H9 (cell line): Measurements from ENCODE around the gene IRF6. TPM values are rescaled to one million over a fixed set of nuclear protein-coding genes. Genes with fewer than 3 reads are reported as not detected.

Experiments
- DNase-seq: peaks from one replicate; pipeline ENCODE4 v3.0.0-alpha.2; 2017
- H2AFZ ChIP-seq: one replicate; pipeline ENCODE4 v1.6.1; 2013; ENCODE audit warnings: mild to moderate bottlenecking, low read length, control low read depth, moderate library complexity
- H2AK5ac ChIP-seq: 2 replicates; pipeline ENCODE4 v1.6.1; 2013; ENCODE audit warnings: low read length, control low read depth, mixed read lengths; ENCODE audit not compliant: insufficient read length
- H2BK120ac ChIP-seq: one replicate; pipeline ENCODE4 v1.6.1; 2013; ENCODE audit warnings: low read depth, mild to moderate bottlenecking, low read length, control low read depth, inconsistent platforms; ENCODE audit not compliant: poor library complexity, severe bottlenecking
- H2BK12ac ChIP-seq: 2 replicates; pipeline ENCODE4 v1.6.1; 2013; ENCODE audit warnings: low read length, control low read depth, mixed read lengths, low read depth; ENCODE audit not compliant: insufficient read length
- H2BK15ac ChIP-seq: 2 replicates; pipeline ENCODE4 v1.6.1; 2013; ENCODE audit warnings: low read depth, low read length, control low read depth
- H2BK20ac ChIP-seq: one replicate; pipeline ENCODE4 v1.6.1; 2013; ENCODE audit warnings: low read depth, mild to moderate bottlenecking, low read length, control low read depth, inconsistent platforms; ENCODE audit not compliant: poor library complexity, severe bottlenecking
- H2BK5ac ChIP-seq: 2 replicates; pipeline ENCODE4 v1.6.1; 2013; ENCODE audit warnings: low read length, control low read depth, mixed read lengths; ENCODE audit not compliant: insufficient read length
- H3K14ac ChIP-seq: 2 replicates; pipeline ENCODE4 v1.6.1; 2013; ENCODE audit warnings: low read length, control low read depth; ENCODE audit not compliant: insufficient read depth
- H3K18ac ChIP-seq: 2 replicates; pipeline ENCODE4 v1.6.1; 2013; ENCODE audit warnings: low read depth, mild to moderate bottlenecking, mixed read lengths, low read length, control low read depth; ENCODE audit not compliant: insufficient read length
- H3K23ac ChIP-seq: 2 replicates; pipeline ENCODE4 v1.6.1; 2013; ENCODE audit warnings: low read length, control low read depth, mixed read lengths, low read depth; ENCODE audit not compliant: insufficient read length
- H3K23me2 ChIP-seq: 2 replicates; pipeline ENCODE4 v1.6.1; 2013; ENCODE audit warnings: low read depth, mild to moderate bottlenecking, mixed read lengths, low read length, control low read depth; ENCODE audit not compliant: insufficient read length, poor library complexity, severe bottlenecking
- H3K27ac ChIP-seq: 2 replicates; pipeline ENCODE4 v1.5.1; 2013; ENCODE audit warnings: low read length, control low read depth, mixed read lengths, low read depth; ENCODE audit not compliant: insufficient read length
- H3K27me3 ChIP-seq: 2 replicates; pipeline ENCODE4 v1.6.1; 2013; ENCODE audit warnings: low read length, control low read depth, inconsistent platforms; ENCODE audit not compliant: insufficient read depth
- H3K4ac ChIP-seq: 2 replicates; pipeline ENCODE4 v1.6.1; 2013; ENCODE audit warnings: low read depth, mild to moderate bottlenecking, control low read depth, inconsistent platforms, low read length, moderate library complexity
- H3K4me1 ChIP-seq: 2 replicates; pipeline ENCODE4 v1.6.1; 2013; ENCODE audit warnings: low read length, control low read depth, inconsistent platforms; ENCODE audit not compliant: insufficient read depth
- H3K4me2 ChIP-seq: 2 replicates; pipeline ENCODE4 v1.6.1; 2013; ENCODE audit warnings: low read length, control low read depth, mixed read lengths; ENCODE audit not compliant: insufficient read length, insufficient read depth
- H3K56ac ChIP-seq: 2 replicates; pipeline ENCODE4 v1.6.1; 2013; ENCODE audit warnings: low read depth, mild to moderate bottlenecking, mixed read lengths, low read length, control low read depth; ENCODE audit not compliant: insufficient read length
- H3K79me1 ChIP-seq: 2 replicates; pipeline ENCODE4 v1.6.1; 2013; ENCODE audit warnings: low read depth, mild to moderate bottlenecking, moderate library complexity, low read length, control low read depth, inconsistent platforms; ENCODE audit not compliant: insufficient read depth, poor library complexity, severe bottlenecking
- H3K79me2 ChIP-seq: 2 replicates; pipeline ENCODE4 v1.6.1; 2013; ENCODE audit warnings: low read length, control low read depth, inconsistent platforms; ENCODE audit not compliant: insufficient read depth
- H3K9ac ChIP-seq: 2 replicates; pipeline ENCODE4 v1.6.1; 2013; ENCODE audit warnings: low read length, control low read depth, mixed read lengths; ENCODE audit not compliant: insufficient read length; ENCODE audit errors: extremely low read depth
- H3K9me3 ChIP-seq: one replicate; pipeline ENCODE4 v1.6.1; 2013; ENCODE audit warnings: low read depth, low read length, inconsistent platforms; ENCODE audit not compliant: control insufficient read depth
- H3T11ph ChIP-seq: one replicate; pipeline ENCODE4 v1.6.1; 2013; ENCODE audit warnings: mild to moderate bottlenecking, low read length, control low read depth, inconsistent platforms
- H4K20me1 ChIP-seq: one replicate; pipeline ENCODE4 v1.6.1; 2013; ENCODE audit not compliant: control insufficient read depth, insufficient read length, insufficient read depth
- H4K5ac ChIP-seq: 2 replicates; pipeline ENCODE4 v1.6.1; 2013; ENCODE audit warnings: low read depth, mild to moderate bottlenecking, mixed read lengths, low read length, control low read depth; ENCODE audit not compliant: insufficient read length
- H4K8ac ChIP-seq: replicated peaks from 2 replicates; pipeline ENCODE4 v1.6.1; 2013; ENCODE audit warnings: low read length, control low read depth, mixed read lengths, low read depth; ENCODE audit not compliant: insufficient read length
- H4K91ac ChIP-seq: 2 replicates; pipeline ENCODE4 v1.6.1; 2013; ENCODE audit warnings: low read depth, mild to moderate bottlenecking, moderate library complexity, mixed read lengths, low read length, control low read depth; ENCODE audit not compliant: insufficient read length
- H3K27ac Mint-ChIP-seq, 3 experiments: 2 replicates in 2 of 3; 3 replicates in 1 of 3; pipeline ENCODE4 v1.8.0; 2020 to 2021; ENCODE audit warnings: mixed read lengths in 3 of 3, mild to moderate bottlenecking in 1 of 3, moderate library complexity in 1 of 3
- H3K27me3 Mint-ChIP-seq: 2 replicates; pipeline ENCODE4 v1.8.0; 2021; ENCODE audit warnings: low read depth, mild to moderate bottlenecking, moderate library complexity, mixed read lengths
- H3K36me3 Mint-ChIP-seq, 3 experiments: 2 replicates in 2 of 3; 3 replicates in 1 of 3; pipeline ENCODE4 v1.8.0; 2020 to 2021; ENCODE audit warnings: low read depth in 3 of 3, mixed read lengths in 3 of 3; ENCODE audit not compliant: insufficient read depth in 1 of 3
- H3K4me1 Mint-ChIP-seq, 2 experiments: 2 replicates each; pipeline ENCODE4 v1.8.0; 2020; ENCODE audit warnings: mixed read lengths in 2 of 2
- H3K4me3 Mint-ChIP-seq, 2 experiments: 2 replicates in 1 of 2; 3 replicates in 1 of 2; pipeline ENCODE4 v1.8.0; 2020 to 2021; ENCODE audit warnings: mild to moderate bottlenecking in 2 of 2, mixed read lengths in 2 of 2, moderate library complexity in 1 of 2
- H3K9me3 Mint-ChIP-seq, 2 experiments: 2 replicates in 1 of 2; 3 replicates in 1 of 2; pipeline ENCODE4 v1.8.0; 2020; ENCODE audit warnings: mild to moderate bottlenecking in 2 of 2, mixed read lengths in 2 of 2, moderate library complexity in 1 of 2
- WGBS: extraction: QIAGEN DNeasy Blood & Tissue Kit; methylation state at CpG from one replicate; pipeline ENCODE4 v1.1.7; 2013; ENCODE audit warnings: missing lambda C conversion rate, low lambda C conversion rate, mixed read lengths; ENCODE audit not compliant: insufficient read length; ENCODE audit errors: extremely low coverage; 5-methylcytosine and 5-hydroxymethylcytosine counted together
- total RNA-seq: library from RNA; stranded (reverse); gene quantifications from 2 replicates; pipeline ENCODE4 v1.2.1, GENCODE V29; 2021
- TF ChIP-seq, protein P1 (sequence below): fragments of 200-600 bp; sonication (generic); conservative IDR thresholded peaks from 3 replicates; pipeline ENCODE4 v1.8.0; 2021; ENCODE audit warnings: antibody characterized with exemption, mild to moderate bottlenecking

The IRF6 gene
- total RNA-seq, 1 experiment from 2014 or later, result 7.1 TPM

DNA sequence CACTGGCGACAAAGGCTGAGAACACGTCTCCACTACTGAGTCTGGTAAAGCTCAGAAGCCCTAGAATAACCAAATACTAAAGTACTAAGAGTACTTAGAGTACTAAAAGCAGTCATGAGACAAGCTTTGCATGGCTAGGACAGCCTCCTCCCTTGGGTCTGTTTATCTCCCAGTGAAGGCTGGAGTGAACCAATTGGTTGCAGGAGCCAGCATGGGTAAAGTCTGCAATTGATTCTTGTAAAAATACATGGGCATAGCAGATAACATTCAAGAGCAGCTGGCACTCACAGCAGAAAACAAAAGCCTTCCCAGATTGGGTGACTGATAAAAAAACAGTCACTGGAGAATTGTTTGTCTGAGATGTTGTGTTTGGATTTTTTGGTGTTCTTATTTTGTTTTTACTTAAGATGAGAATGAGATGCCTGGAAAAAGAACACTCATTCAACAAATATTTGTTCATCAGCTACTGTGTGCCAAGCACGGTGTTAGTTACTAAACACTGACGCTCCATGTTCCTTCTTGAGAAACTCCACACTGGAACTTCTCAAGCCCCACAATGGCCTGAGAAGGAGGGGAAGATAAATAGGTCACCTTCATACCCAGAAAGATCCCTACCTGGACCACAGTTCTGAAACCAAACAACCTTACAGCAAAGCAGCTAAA, 3.7 kb downstream of the IRF6 start:
- Histone ChIP-seq H3K4me2 (no peak overlapping the region), H2AK5ac (no peak overlapping the region), H3T11ph (no peak overlapping the region), H2BK20ac (no peak overlapping the region), H3K4me1 (no peaks in the 10 kb centered on the region), H3K27me3 (no peaks in the 10 kb centered on the region), H3K79me2 (no peaks in the 10 kb centered on the region), H3K56ac (no peak overlapping the region), H4K8ac (no peak overlapping the region), H3K9ac (no peak overlapping the region), H4K5ac (no peak overlapping the region), H4K91ac (no peak overlapping the region), H3K4ac (no peak overlapping the region), H3K23ac (no peak overlapping the region), H3K79me1 (no peaks in the 10 kb centered on the region), H4K20me1 (no peaks in the 10 kb centered on the region), H2BK12ac (no peak overlapping the region), H3K14ac (no peak overlapping the region), H2BK15ac (no peak overlapping the region), H2AFZ (no peak overlapping the region), H3K18ac (no peak overlapping the region), H2BK120ac (no peak overlapping the region), H3K27ac (no peak overlapping the region), H3K23me2 (peaks cover 8% of the 10 kb centered on the region), H3K9me3 (no peaks in the 10 kb centered on the region), H2BK5ac (no peak overlapping the region)
- Mint-ChIP-seq H3K27ac (no peak overlapping the region), H3K4me3 (no peak overlapping the region), H3K9me3 (no peaks in the 10 kb centered on the region), H3K36me3 (peaks cover 0 to 3% (median 0%) of the 10 kb centered on the region in 3 experiments; a peak in 2 of 7 replicates), H3K4me1 (peaks cover 21 to 23% of the 10 kb centered on the region in 2 experiments), H3K27me3 (peaks cover 2% of the 10 kb centered on the region)
- TF ChIP-seq, protein P1, sequence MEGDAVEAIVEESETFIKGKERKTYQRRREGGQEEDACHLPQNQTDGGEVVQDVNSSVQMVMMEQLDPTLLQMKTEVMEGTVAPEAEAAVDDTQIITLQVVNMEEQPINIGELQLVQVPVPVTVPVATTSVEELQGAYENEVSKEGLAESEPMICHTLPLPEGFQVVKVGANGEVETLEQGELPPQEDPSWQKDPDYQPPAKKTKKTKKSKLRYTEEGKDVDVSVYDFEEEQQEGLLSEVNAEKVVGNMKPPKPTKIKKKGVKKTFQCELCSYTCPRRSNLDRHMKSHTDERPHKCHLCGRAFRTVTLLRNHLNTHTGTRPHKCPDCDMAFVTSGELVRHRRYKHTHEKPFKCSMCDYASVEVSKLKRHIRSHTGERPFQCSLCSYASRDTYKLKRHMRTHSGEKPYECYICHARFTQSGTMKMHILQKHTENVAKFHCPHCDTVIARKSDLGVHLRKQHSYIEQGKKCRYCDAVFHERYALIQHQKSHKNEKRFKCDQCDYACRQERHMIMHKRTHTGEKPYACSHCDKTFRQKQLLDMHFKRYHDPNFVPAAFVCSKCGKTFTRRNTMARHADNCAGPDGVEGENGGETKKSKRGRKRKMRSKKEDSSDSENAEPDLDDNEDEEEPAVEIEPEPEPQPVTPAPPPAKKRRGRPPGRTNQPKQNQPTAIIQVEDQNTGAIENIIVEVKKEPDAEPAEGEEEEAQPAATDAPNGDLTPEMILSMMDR, result no peak
- no peak for DNase-seq
- no CpG with 5 or more reads among the region's 4 CpGs for WGBS
